ENCODE data around the gene NPAS3. TPM values are rescaled to one million over a fixed set of nuclear protein-coding genes. Genes with fewer than 3 reads are reported as not detected.

NPAS3 gene
- total RNA-seq, 1 experiment from 2014 or later, result 0.36 TPM

DNA sequence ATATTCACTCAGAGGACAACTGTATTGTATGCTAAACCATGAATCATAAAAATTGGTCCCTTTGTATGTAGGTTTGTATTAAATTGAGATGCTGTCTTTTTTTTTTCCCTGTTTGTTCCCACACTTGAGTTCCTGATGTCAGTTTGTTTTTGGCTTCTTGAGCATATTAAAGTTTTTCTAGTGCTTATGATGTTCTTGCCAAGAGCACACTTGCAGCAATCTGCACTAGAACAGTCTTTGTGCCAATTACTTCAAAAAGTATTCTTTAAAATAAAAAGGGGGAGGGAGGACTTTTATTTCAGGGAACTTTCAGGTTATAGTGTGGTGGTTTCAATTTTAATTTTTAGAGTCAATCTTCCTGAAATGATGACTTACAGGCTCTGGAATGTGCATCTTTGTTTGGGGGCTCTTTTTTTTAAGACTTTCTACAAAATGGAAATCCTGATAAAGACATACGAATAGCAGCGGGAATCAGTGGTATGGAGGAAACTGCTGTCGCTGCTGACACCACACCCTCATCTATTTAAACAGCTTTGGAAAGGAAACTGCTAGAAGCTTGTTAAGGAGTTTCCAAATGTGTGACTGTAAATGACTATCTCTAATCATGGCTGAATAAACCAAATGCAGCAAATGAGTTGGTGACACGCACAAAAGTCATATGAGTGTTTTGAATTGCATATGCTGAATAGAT lies 823.6 kb downstream of the NPAS3 start:
- Histone ChIP-seq H3F3A (ENCODE audit: low read length, unreplicated experiment) (no peaks in the 10 kb centered on the region), H3K4me1 (ENCODE audit: insufficient read depth, low read length) (no peaks in the 10 kb centered on the region), H3K36me3 (ENCODE audit: low read depth, low read length) (no peaks in the 10 kb centered on the region), H3K27ac (ENCODE audit: low read length) (no peak overlapping the region), H3K4me3 (ENCODE audit: low read length) (no peak overlapping the region), H4K20me1 (ENCODE audit: low read length) (no peaks in the 10 kb centered on the region), H2AFZ (ENCODE audit: low read length) (no peak overlapping the region), H3K9me3 (ENCODE audit: low read length) (no peaks in the 10 kb centered on the region), H3K4me2 (ENCODE audit: low read length) (no peak overlapping the region), H3K27me3 (ENCODE audit: low read length) (no peaks in the 10 kb centered on the region), H3K9ac (ENCODE audit: low read length) (no peak overlapping the region), H3K9me2 (replicated peaks; ENCODE audit: low read length) (no peaks in the 10 kb centered on the region), H3K79me2 (ENCODE audit: low read length) (no peaks in the 10 kb centered on the region)
- ChIA-PET POLR2A (ENCODE audit: unreplicated experiment) (no interaction called here), CTCF (interaction anchor here (0.6 kb wide), 1 partner anchor 470 kb away, joined by 3 read pairs; no protein-coding TSS in a partner anchor)
- DNase-seq (no peak), ATAC-seq (no peak)
- no TSS peak for BruUV-seq (replicated peaks)
- TF ChIP-seq CTCF (conservative IDR thresholded peaks at IDR 0.05; ENCODE audit: low read depth, low read length) (no peak), EZH2phosphoT487 (IDR thresholded peaks at IDR 0.05; ENCODE audit: borderline replicate concordance, low read length) (no peak), EZH2 (IDR thresholded peaks at IDR 0.05; ENCODE audit: low read length, unreplicated experiment) (no peak)
- intact Hi-C loops (cut with micrococcal nuclease), result no loop called here

- Histone ChIP-seq H3K4me1 (ENCODE audit: insufficient read depth, low read length) (no peaks in the 10 kb centered on the region), H3K9me2 (replicated peaks; ENCODE audit: low read length) (no peaks in the 10 kb centered on the region), H3K79me2 (ENCODE audit: low read length) (no peaks in the 10 kb centered on the region), H3K27ac (ENCODE audit: low read length) (no peak overlapping the region), H3F3A (ENCODE audit: low read length, unreplicated experiment) (no peaks in the 10 kb centered on the region), H3K9me3 (ENCODE audit: low read length) (no peaks in the 10 kb centered on the region), H3K27me3 (ENCODE audit: low read length) (no peaks in the 10 kb centered on the region), H3K4me3 (ENCODE audit: low read length) (no peak overlapping the region), H2AFZ (ENCODE audit: low read length) (no peak overlapping the region), H4K20me1 (ENCODE audit: low read length) (no peaks in the 10 kb centered on the region), H3K36me3 (ENCODE audit: low read depth, low read length) (no peaks in the 10 kb centered on the region), H3K9ac (ENCODE audit: low read length) (no peak overlapping the region), H3K4me2 (ENCODE audit: low read length) (no peak overlapping the region)
- TF ChIP-seq EZH2phosphoT487 (IDR thresholded peaks at IDR 0.05; ENCODE audit: borderline replicate concordance, low read length) (no peak), CTCF (conservative IDR thresholded peaks at IDR 0.05; ENCODE audit: low read depth, low read length) (no peak), EZH2 (IDR thresholded peaks at IDR 0.05; ENCODE audit: low read length, unreplicated experiment) (no peak)
- intact Hi-C loops (cut with micrococcal nuclease), result no loop called here
- CTCF ChIA-PET, result interaction anchor here (0.6 kb wide), 1 partner anchor 496 kb away, joined by 7 read pairs; no protein-coding TSS in a partner anchor
- POLR2A ChIA-PET (ENCODE audit: unreplicated experiment), result no interaction called here
- BruUV-seq (replicated peaks), result no TSS peak
- ATAC-seq (no peak), DNase-seq (no peak)
Observed at GRCh38 chr14:33764876-33765650, 826.4 kb downstream of the NPAS3 start.

Measured in PC-3 (cell line).